RWPE2 (cell line): ENCODE results near the gene ANKRA2.

Source experiments
- ATAC-seq: fragments of 200-7000 bp; cut with Tn5 transposase; 3 replicates; pipeline ENCODE4 v1.9.1; 2021; ENCODE audit warnings: low read depth
- DNase-seq: peaks from one replicate; pipeline ENCODE4 v3.0.0-alpha.2; 2020; ENCODE audit warnings: low spot score
- H3K27ac ChIP-seq: fragments of 450-650 bp; 2 replicates; pipeline ENCODE4 v1.5.1; 2017; ENCODE audit warnings: mild to moderate bottlenecking; ENCODE audit not compliant: poor library complexity, severe bottlenecking
- H3K27me3 ChIP-seq: fragments of 250-450 bp; sonication (Bioruptor Pico); 2 replicates; pipeline ENCODE4 v1.5.1; 2021; ENCODE audit warnings: mild to moderate bottlenecking, moderate library complexity; ENCODE audit not compliant: insufficient read depth, poor library complexity, severe bottlenecking
- H3K36me3 ChIP-seq: fragments of 250-450 bp; sonication (Bioruptor Pico); 2 replicates; pipeline ENCODE4 v1.5.1; 2020; ENCODE audit warnings: low read depth, mild to moderate bottlenecking, moderate library complexity
- H3K4me1 ChIP-seq: fragments of 250-450 bp; sonication (Bioruptor Pico); 2 replicates; pipeline ENCODE4 v1.5.1; 2021; ENCODE audit warnings: mild to moderate bottlenecking, moderate library complexity; ENCODE audit not compliant: insufficient read depth, poor library complexity, severe bottlenecking
- H3K4me3 ChIP-seq: fragments of 250-450 bp; sonication (Bioruptor Pico); 2 replicates; pipeline ENCODE4 v1.5.1; 2021; ENCODE audit warnings: mild to moderate bottlenecking, moderate library complexity; ENCODE audit not compliant: severe bottlenecking
- H3K9me3 ChIP-seq: fragments of 250-450 bp; sonication (Bioruptor Pico); 2 replicates; pipeline ENCODE4 v1.5.1; 2021; ENCODE audit warnings: mild to moderate bottlenecking, moderate library complexity; ENCODE audit not compliant: severe bottlenecking
- CTCF ChIP-seq: fragments of 450-650 bp; IDR thresholded peaks from one replicate; pipeline ENCODE4 v1.5.1; 2017; ENCODE audit warnings: mild to moderate bottlenecking, moderate library complexity; ENCODE audit not compliant: poor library complexity, severe bottlenecking

Gene ANKRA2

GRCh38 chr5:73587923-73588322, 22.5 kb upstream of the ANKRA2 start:
- Histone ChIP-seq H3K9me3 (no peaks in the 10 kb centered on the region), H3K27ac (no peak overlapping the region), H3K4me3 (no peak overlapping the region), H3K36me3 (peaks cover 5% of the 10 kb centered on the region; the same call in 1 of the 2 replicates), H3K27me3 (no peaks in the 10 kb centered on the region), H3K4me1 (peaks cover 18% of the 10 kb centered on the region)
- no peak for DNase-seq
- no peak for ATAC-seq
- no peak for TF ChIP-seq CTCF

GRCh38 chr5:73582285-73583145, 17.1 kb upstream of the ANKRA2 start:
- DNase-seq (no peak), ATAC-seq (no peak)
- H3K27me3 ChIP-seq = no peaks in the 10 kb centered on the region
- H3K4me1 ChIP-seq = no peaks in the 10 kb centered on the region
- no peak overlapping the region for H3K4me3 ChIP-seq
- H3K36me3 ChIP-seq = peaks cover 59% of the 10 kb centered on the region
- no peaks in the 10 kb centered on the region for H3K9me3 ChIP-seq
- H3K27ac ChIP-seq = no peak overlapping the region
- TF ChIP-seq CTCF = no peak

- no peaks in the 10 kb centered on the region for H3K9me3 ChIP-seq
- peak; percentile 53 for ATAC-seq
- TF ChIP-seq CTCF = no peak
- H3K27me3 ChIP-seq = no peaks in the 10 kb centered on the region
- H3K4me1 ChIP-seq = peaks cover 12% of the 10 kb centered on the region
- peak overlapping the region; percentile 63 for H3K27ac ChIP-seq
- no peak for DNase-seq
- peaks cover 52% of the 10 kb centered on the region for H3K36me3 ChIP-seq
- peak overlapping the region; percentile 72 for H3K4me3 ChIP-seq
Observed at GRCh38 chr5:73565969-73566547, 619 bp upstream of the ANKRA2 start.

- peak; percentile 8 for ATAC-seq
- TF ChIP-seq CTCF = no peak
- Histone ChIP-seq H3K4me3 (peak overlapping the region; percentile 72), H3K4me1 (peaks cover 12% of the 10 kb centered on the region), H3K36me3 (peaks cover 52% of the 10 kb centered on the region), H3K27ac (peak overlapping the region; percentile 63), H3K9me3 (no peaks in the 10 kb centered on the region), H3K27me3 (no peaks in the 10 kb centered on the region)
- DNase-seq = no peak
Observed at GRCh38 chr5:73564675-73565074, 764 bp downstream of the ANKRA2 start.

- Histone ChIP-seq H3K4me1 (peaks cover 12% of the 10 kb centered on the region), H3K27ac (peak overlapping the region; percentile 63), H3K36me3 (peaks cover 52% of the 10 kb centered on the region), H3K4me3 (peak overlapping the region; percentile 72), H3K9me3 (no peaks in the 10 kb centered on the region), H3K27me3 (no peaks in the 10 kb centered on the region)
- DNase-seq (no peak), ATAC-seq (no peak)
- TF ChIP-seq CTCF = no peak
Observed at GRCh38 chr5:73564018-73564417, 1.4 kb downstream of the ANKRA2 start.
